Measurements from ENCODE around the gene CARMIL3.

Gene CARMIL3

DNA sequence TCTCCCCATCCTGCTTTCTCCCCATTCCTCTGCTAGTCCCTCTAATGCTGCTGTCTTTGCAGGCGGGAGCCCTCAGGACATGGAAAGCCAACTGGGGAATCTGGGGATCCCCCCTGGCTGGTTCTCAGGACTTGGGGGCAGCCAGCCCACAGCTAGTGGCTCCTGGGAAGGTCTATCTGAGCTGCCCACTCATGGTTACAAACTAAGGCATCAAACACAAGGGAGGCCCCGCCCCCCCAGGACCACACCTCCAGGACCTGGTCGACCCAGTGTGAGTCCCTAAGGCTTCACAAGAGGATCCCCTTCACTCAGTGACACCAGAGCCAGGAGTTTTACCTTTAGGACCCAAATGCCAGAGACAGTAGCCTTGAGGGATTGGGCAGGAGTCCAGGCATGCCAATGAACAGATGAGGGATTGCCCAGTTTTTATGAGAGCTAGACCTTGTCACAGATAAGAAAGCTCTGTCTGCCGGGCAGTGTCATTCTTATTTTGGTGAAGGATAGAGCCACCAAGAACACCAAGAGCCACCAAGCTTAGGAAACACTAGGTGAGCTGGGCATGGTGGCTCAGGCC is 11.5 kb downstream of the CARMIL3 start:
- Histone ChIP-seq H3F3A (ENCODE audit: insufficient read depth, low read length) (no peaks in the 10 kb centered on the region), H3K27me3 (ENCODE audit: insufficient read depth, low read length) (0 out of 2 replicates have a peak, but pooled peaks cover 9% of the 10 kb centered on the region), H4K20me1 (ENCODE audit: insufficient read depth, low read length) (no peaks in the 10 kb centered on the region), H3K4me2 (ENCODE audit: low read length) (no peak overlapping the region), H3K36me3 (ENCODE audit: insufficient read depth, low read length) (no peaks in the 10 kb centered on the region), H2AFZ (ENCODE audit: low read length) (no peak overlapping the region), H3K9ac (ENCODE audit: low read length) (no peak overlapping the region), H3K4me3 (ENCODE audit: low read depth, low read length, poor library complexity, severe bottlenecking) (no peak overlapping the region), H3K27ac (ENCODE audit: low read depth, low read length, poor library complexity, severe bottlenecking) (no peak overlapping the region), H3K9me2 (ENCODE audit: low read depth, low read length) (no peaks in the 10 kb centered on the region), H3K79me2 (ENCODE audit: insufficient read depth, low read length) (no peaks in the 10 kb centered on the region), H3K9me3 (ENCODE audit: low read length) (no peaks in the 10 kb centered on the region), H3K4me1 (ENCODE audit: insufficient read depth, low read length, severe bottlenecking) (no peaks in the 10 kb centered on the region)
- TF ChIP-seq CTCF (IDR thresholded peaks at IDR 0.05; ENCODE audit: low read length), result no peak
- no peak for TF ChIP-seq EZH2 (IDR thresholded peaks at IDR 0.05; ENCODE audit: borderline replicate concordance, low read length)

- no peaks in the 10 kb centered on the region for H3K4me1 ChIP-seq (ENCODE audit: insufficient read depth, low read length, severe bottlenecking)
- H3K9me2 ChIP-seq (ENCODE audit: low read depth, low read length), result no peaks in the 10 kb centered on the region
- no peaks in the 10 kb centered on the region for H3F3A ChIP-seq (ENCODE audit: insufficient read depth, low read length)
- H3K27ac ChIP-seq (ENCODE audit: low read depth, low read length, poor library complexity, severe bottlenecking), result no peak overlapping the region
- TF ChIP-seq EZH2 (IDR thresholded peaks at IDR 0.05; ENCODE audit: borderline replicate concordance, low read length), result no peak
- no peak for TF ChIP-seq CTCF (IDR thresholded peaks at IDR 0.05; ENCODE audit: low read length)
- H3K4me2 ChIP-seq (ENCODE audit: low read length), result no peak overlapping the region
- H3K27me3 ChIP-seq (ENCODE audit: insufficient read depth, low read length), result 0 out of 2 replicates have a peak, but pooled peaks cover 10% of the 10 kb centered on the region
- H4K20me1 ChIP-seq (ENCODE audit: insufficient read depth, low read length), result no peaks in the 10 kb centered on the region
- no peaks in the 10 kb centered on the region for H3K9me3 ChIP-seq (ENCODE audit: low read length)
- no peak overlapping the region for H3K9ac ChIP-seq (ENCODE audit: low read length)
- H3K4me3 ChIP-seq (ENCODE audit: low read depth, low read length, poor library complexity, severe bottlenecking), result no peak overlapping the region
- H3K36me3 ChIP-seq (ENCODE audit: insufficient read depth, low read length), result no peaks in the 10 kb centered on the region
- H3K79me2 ChIP-seq (ENCODE audit: insufficient read depth, low read length), result no peaks in the 10 kb centered on the region
- H2AFZ ChIP-seq (ENCODE audit: low read length), result no peak overlapping the region
These were observed 12.4 kb downstream of the CARMIL3 start for GRCh38 chr14:24064091-24064795.

DNA sequence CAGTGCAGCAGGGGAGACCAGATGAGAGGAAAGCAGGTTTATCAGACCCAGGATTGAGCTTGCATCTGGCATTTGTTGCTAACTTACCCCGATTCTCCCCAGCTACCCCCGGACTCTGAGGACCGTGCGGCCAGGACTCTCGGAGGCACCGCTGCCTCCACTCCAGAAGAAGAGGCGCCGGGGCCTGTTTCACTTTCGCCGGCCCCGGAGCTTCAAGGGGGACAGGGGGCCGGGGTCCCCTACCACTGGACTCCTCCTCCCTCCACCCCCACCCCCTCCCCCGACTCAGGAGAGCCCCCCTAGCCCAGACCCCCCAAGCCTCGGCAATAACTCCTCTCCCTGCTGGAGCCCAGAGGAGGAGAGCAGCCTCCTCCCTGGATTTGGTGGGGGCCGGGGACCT is 13.0 kb downstream of the CARMIL3 start:
- no peaks in the 10 kb centered on the region for H3K36me3 ChIP-seq (ENCODE audit: insufficient read depth, low read length)
- no peaks in the 10 kb centered on the region for H3K9me2 ChIP-seq (ENCODE audit: low read depth, low read length)
- no peaks in the 10 kb centered on the region for H4K20me1 ChIP-seq (ENCODE audit: insufficient read depth, low read length)
- H3K9ac ChIP-seq (ENCODE audit: low read length), result no peak overlapping the region
- no peak overlapping the region for H3K4me3 ChIP-seq (ENCODE audit: low read depth, low read length, poor library complexity, severe bottlenecking)
- no peaks in the 10 kb centered on the region for H3K79me2 ChIP-seq (ENCODE audit: insufficient read depth, low read length)
- no peak overlapping the region for H3K27ac ChIP-seq (ENCODE audit: low read depth, low read length, poor library complexity, severe bottlenecking)
- H3K27me3 ChIP-seq (ENCODE audit: insufficient read depth, low read length), result 0 out of 2 replicates have a peak, but pooled peaks cover 15% of the 10 kb centered on the region
- no peaks in the 10 kb centered on the region for H3F3A ChIP-seq (ENCODE audit: insufficient read depth, low read length)
- no peak for TF ChIP-seq CTCF (IDR thresholded peaks at IDR 0.05; ENCODE audit: low read length)
- TF ChIP-seq EZH2 (IDR thresholded peaks at IDR 0.05; ENCODE audit: borderline replicate concordance, low read length), result no peak
- H3K4me1 ChIP-seq (ENCODE audit: insufficient read depth, low read length, severe bottlenecking), result no peaks in the 10 kb centered on the region
- no peak overlapping the region for H2AFZ ChIP-seq (ENCODE audit: low read length)
- no peak overlapping the region for H3K4me2 ChIP-seq (ENCODE audit: low read length)
- no peaks in the 10 kb centered on the region for H3K9me3 ChIP-seq (ENCODE audit: low read length)
